ENCODE data around the gene CTTNBP2NL.

The CTTNBP2NL gene

DNA sequence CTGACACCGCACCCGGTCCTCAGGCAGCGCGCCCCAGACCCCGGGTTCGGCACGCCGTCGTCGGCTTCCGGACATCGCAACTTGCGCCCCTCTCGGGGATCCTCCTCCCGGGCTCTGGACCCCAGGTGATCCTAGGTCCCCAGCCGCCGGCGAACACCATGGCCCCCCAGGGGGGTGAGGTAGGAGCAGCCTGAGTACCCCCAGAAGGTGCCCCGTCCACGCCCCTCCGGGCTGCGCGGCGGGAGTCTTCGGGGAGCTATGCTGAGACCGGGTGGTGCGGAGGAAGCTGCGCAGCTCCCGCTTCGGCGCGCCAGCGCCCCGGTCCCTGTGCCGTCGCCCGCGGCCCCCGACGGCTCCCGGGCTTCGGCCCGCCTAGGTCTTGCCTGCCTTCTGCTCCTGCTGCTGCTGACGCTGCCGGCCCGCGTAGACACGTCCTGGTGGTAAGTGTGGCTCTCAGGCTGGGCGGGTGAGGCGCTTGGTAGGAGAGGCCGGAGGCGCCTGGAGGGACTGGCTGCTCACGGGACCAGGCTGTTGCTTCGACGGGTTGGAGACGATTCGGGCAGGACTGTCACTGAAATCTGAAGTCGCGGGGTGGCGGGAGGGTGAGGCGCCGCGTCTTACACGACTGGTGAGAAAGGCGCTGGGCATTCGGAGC, 113.1 kb downstream of the CTTNBP2NL start:
- DNase-seq = no peak

DNA sequence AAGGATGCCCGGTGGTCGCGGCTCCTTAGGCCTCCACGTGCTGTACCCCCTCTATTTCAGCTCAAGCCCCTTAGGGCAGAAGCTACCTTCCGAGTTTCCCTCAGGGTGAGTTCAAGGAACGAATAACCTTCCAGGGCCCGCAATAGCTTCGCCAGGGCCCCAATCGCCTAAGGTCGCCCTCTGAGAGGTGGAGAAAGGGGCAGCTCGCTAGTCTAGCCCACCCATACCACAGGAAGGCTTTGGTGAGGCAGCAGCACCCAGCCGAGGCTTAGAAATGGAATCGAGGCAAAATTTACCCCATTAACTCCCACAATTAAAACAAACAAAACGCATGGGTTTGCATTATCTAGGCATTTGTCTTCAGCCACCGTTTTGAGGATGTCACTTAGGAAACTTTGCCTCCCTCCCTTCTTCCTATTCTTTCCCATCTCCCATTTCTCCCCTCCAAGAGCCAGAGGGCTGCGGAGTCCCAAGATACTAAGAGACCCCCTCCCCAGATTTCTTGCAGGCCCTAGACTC, 113.7 kb downstream of the CTTNBP2NL start:
- DNase-seq = no peak

DNA sequence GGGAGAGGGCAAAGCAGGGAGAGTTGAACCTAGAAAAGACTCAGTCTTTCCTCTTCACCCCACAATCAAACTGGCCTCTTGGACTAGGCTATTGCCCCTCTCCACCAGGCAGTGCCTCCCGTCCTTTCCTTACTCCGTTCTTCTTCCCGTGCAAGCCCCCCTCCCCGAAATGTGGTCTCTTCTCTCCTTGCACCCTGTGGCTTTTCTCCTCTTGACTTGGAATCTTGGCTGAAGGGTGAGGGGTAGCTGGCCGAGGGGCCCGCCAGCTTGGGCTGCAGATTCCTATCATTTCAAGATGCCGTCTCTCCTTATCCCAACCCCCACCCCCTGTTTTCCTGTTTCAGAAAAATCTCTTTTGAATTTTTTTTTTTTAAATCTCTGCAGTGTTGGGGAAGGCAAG, 114.3 kb downstream of the CTTNBP2NL start:
- no peak for DNase-seq

Measured in effector CD8-positive, alpha-beta T cell (primary cell).